HCT116 (cell line): ENCODE measurements around the gene CCDC112. TPM values are rescaled to one million over a fixed set of nuclear protein-coding genes. Genes with fewer than 3 reads are reported as not detected.

Experiments
- ATAC-seq: fragments of 200-7000 bp; cut with Tn5 transposase; 2 replicates; pipeline ENCODE4 v1.9.1; 2020; ENCODE audit warnings: mild to moderate bottlenecking, moderate library complexity
- BruUV-seq: library from RNA; stranded (reverse); fragments of 400-500 nt; replicated peaks from 2 replicates; lab custom pipeline; 2021; lab: Mats Ljungman, UMichigan
- CTCF ChIA-PET: fragments of 300-600 bp; sonication (Branson Sonifier 250); formaldehyde crosslinking; loops from one replicate; lab custom pipeline; 2021; ENCODE audit warnings: antibody characterized with exemption; lab: Charles Lee
- POLR2A ChIA-PET: fragments of 300-600, 350-600 bp; sonication (Branson Sonifier 250); formaldehyde crosslinking; loops from one replicate; lab custom pipeline; 2021; ENCODE audit warnings: antibody characterized with exemption; lab: Charles Lee
- RAD21 ChIA-PET, 2 experiments: fragments of 300-600 bp; sonication (Branson Sonifier 250); formaldehyde crosslinking; loops; one replicate each; lab custom pipeline; 2023; ENCODE audit warnings: low total read pairs in 2 of 2; ENCODE audit not compliant: uncharacterized antibody in 2 of 2, unreplicated experiment in 2 of 2, low non-redundant PET in 1 of 2; lab: Charles Lee
- DNase-seq: peaks from one replicate; pipeline ENCODE4 v3.0.0-alpha.2; 2010; ENCODE audit warnings: low read depth, low spot score
- H2AFZ ChIP-seq: fragments of 200-600 bp; shearing (Covaris generic), sonication (generic); 2 replicates; pipeline ENCODE4 v1.6.1; 2017; ENCODE audit warnings: low read depth, mixed run types, mixed read lengths, antibody characterized with exemption, low read length; ENCODE audit not compliant: poor library complexity, severe bottlenecking
- H3K27ac ChIP-seq: 2 replicates; pipeline ENCODE4 v1.5.1; 2012; ENCODE audit warnings: low read depth, low read length
- H3K27me3 ChIP-seq: fragments of 200-600 bp; sonication (generic); 2 replicates; pipeline ENCODE4 v1.6.1; 2016; ENCODE audit warnings: mixed run types, low read length, mixed read lengths; ENCODE audit not compliant: insufficient read depth
- H3K36me3 ChIP-seq, 2 experiments: fragments of 200-500 bp in 1 of 2; fragments of 200-600 bp in 1 of 2; sonication (Bioruptor generic) in 1 of 2; sonication (generic) in 1 of 2; 2 replicates each; pipeline versions ENCODE4 v1.5.1 to v1.6.1; 2014 to 2016; ENCODE audit warnings: low read length in 2 of 2, inconsistent platforms in 1 of 2, mixed read lengths in 1 of 2, mixed run types in 1 of 2; ENCODE audit not compliant: insufficient read depth in 2 of 2, control insufficient read depth in 1 of 2
- H3K4me1 ChIP-seq, 2 experiments: fragments of 200-600 bp in 1 of 2; sonication (generic) in 1 of 2; 2 replicates each; pipeline versions ENCODE4 v1.5.1 to v1.6.1; 2012 to 2017; ENCODE audit warnings: low read length in 2 of 2, inconsistent platforms in 1 of 2, mild to moderate bottlenecking in 1 of 2, mixed read lengths in 1 of 2, mixed run types in 1 of 2, moderate library complexity in 1 of 2; ENCODE audit not compliant: insufficient read depth in 2 of 2, control insufficient read depth in 1 of 2
- H3K4me2 ChIP-seq: fragments of 200-600 bp; sonication (generic); 2 replicates; pipeline ENCODE4 v1.6.1; 2017; ENCODE audit warnings: mixed run types, low read length, mixed read lengths
- H3K4me3 ChIP-seq, 2 experiments: fragments of 200-600 bp in 1 of 2; sonication (generic) in 1 of 2; replicated peaks in 1 of 2; 2 replicates each; pipeline ENCODE4 v1.5.1; 2011 to 2016; ENCODE audit warnings: low read length in 2 of 2, control low read depth in 1 of 2, low read depth in 1 of 2, mild to moderate bottlenecking in 1 of 2, mixed read lengths in 1 of 2, mixed run types in 1 of 2
- H3K79me2 ChIP-seq: fragments of 200-600 bp; sonication (generic); 2 replicates; pipeline ENCODE4 v1.6.1; 2017; ENCODE audit warnings: mild to moderate bottlenecking, mixed run types, low read length, moderate library complexity, mixed read lengths; ENCODE audit not compliant: insufficient read depth
- H3K9ac ChIP-seq: fragments of 200-600 bp; sonication (generic); 2 replicates; pipeline ENCODE4 v1.6.1; 2016; ENCODE audit warnings: low read length, mixed read lengths
- H3K9me2 ChIP-seq: fragments of 200-600 bp; sonication (generic), shearing (Covaris generic); 2 replicates; pipeline ENCODE4 v1.6.1; 2017; ENCODE audit warnings: mixed run types, mild to moderate bottlenecking, moderate library complexity; ENCODE audit not compliant: insufficient read depth
- H3K9me3 ChIP-seq, 2 experiments: fragments of 200-500 bp in 1 of 2; fragments of 200-600 bp in 1 of 2; sonication (Bioruptor generic) in 1 of 2; sonication (generic) in 1 of 2; 2 replicates each; pipeline ENCODE4 v1.6.1; 2014 to 2017; ENCODE audit warnings: low read length in 2 of 2, mixed read lengths in 2 of 2, inconsistent platforms in 1 of 2, low read depth in 1 of 2, mild to moderate bottlenecking in 1 of 2, mixed run types in 1 of 2, moderate library complexity in 1 of 2; ENCODE audit not compliant: control insufficient read depth in 1 of 2, insufficient read depth in 1 of 2
- H4K20me1 ChIP-seq: fragments of 200-600 bp; sonication (generic), shearing (Covaris generic); 2 replicates; pipeline ENCODE4 v1.6.1; 2017; ENCODE audit warnings: mixed run types, mild to moderate bottlenecking, moderate library complexity; ENCODE audit not compliant: insufficient read depth
- CBX3 ChIP-seq: IDR thresholded peaks from 2 replicates; pipeline ENCODE4 v1.6.1; 2012; ENCODE audit warnings: low read depth
- CEBPB ChIP-seq: IDR thresholded peaks from 2 replicates; pipeline ENCODE4 v1.6.1; 2012; ENCODE audit warnings: low read depth
- EGR1 ChIP-seq: IDR thresholded peaks from 2 replicates; pipeline ENCODE4 v1.6.1; 2012; ENCODE audit warnings: low read depth
- EZH2phosphoT487 ChIP-seq: fragments of 200-600 bp; IDR thresholded peaks from 2 replicates; pipeline ENCODE4 v1.6.1; 2018; ENCODE audit warnings: antibody characterized with exemption, borderline replicate concordance
- JUND ChIP-seq: IDR thresholded peaks from 2 replicates; pipeline ENCODE4 v1.6.1; 2012
- RAD21 ChIP-seq: IDR thresholded peaks from 2 replicates; pipeline ENCODE4 v1.6.1; 2012; ENCODE audit warnings: low read depth, mild to moderate bottlenecking
- SIN3A ChIP-seq: IDR thresholded peaks from 2 replicates; pipeline ENCODE4 v1.6.1; 2012; ENCODE audit warnings: low read depth
- SRF ChIP-seq: IDR thresholded peaks from 2 replicates; pipeline ENCODE4 v1.6.1; 2012; ENCODE audit warnings: low read depth
- ZFX ChIP-seq: fragments of 450-650 bp; IDR thresholded peaks from 2 replicates; pipeline ENCODE4 v1.6.1; 2017
- ZNF274 ChIP-seq: fragments of 200-500 bp; sonication (Bioruptor generic); IDR thresholded peaks from 2 replicates; pipeline ENCODE4 v1.6.1; 2014; ENCODE audit warnings: mild to moderate bottlenecking, low read depth, low read length, inconsistent platforms
- intact Hi-C: fragments of 100-400 bp; cut with micrococcal nuclease; formaldehyde crosslinking; loops from 2 replicates; pipeline ENCODE4 v1.10.0; 2022
- total RNA-seq: library from RNA; stranded (reverse); gene quantifications from one replicate; pipeline ENCODE4 v1.2.1, GENCODE V29; 2021; ENCODE audit not compliant: unreplicated experiment
- TF ChIP-seq, protein P1 (sequence below): IDR thresholded peaks from 2 replicates; pipeline ENCODE4 v1.6.1; 2012
- TF ChIP-seq, protein P2 (sequence below): IDR thresholded peaks from 2 replicates; pipeline ENCODE4 v1.6.1; 2012

Gene CCDC112
- total RNA-seq, 1 experiment from 2014 or later: 13.7 TPM

DNA sequence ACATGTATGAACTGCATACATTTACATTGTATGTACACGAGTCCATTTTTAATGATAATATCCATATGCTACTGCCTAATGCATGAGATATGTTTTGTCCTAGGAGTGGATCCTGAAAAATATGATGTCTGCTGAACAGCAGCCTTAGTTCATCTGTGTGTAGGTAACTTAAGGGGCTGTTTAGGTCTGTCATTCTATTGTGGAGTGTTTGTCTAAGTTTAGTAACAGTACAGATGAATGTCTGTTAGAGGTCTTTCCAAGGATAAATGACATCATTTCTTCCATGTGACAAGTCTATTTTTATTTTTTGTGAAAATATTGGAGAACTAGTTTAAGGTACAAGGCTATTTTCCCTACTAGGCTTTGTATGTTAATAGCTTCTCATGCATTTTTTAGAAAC lies 22.6 kb upstream of the CCDC112 start:
- no TSS peak for BruUV-seq
- POLR2A ChIA-PET: no interaction called here
- intact Hi-C loops: no loop called here

DNA sequence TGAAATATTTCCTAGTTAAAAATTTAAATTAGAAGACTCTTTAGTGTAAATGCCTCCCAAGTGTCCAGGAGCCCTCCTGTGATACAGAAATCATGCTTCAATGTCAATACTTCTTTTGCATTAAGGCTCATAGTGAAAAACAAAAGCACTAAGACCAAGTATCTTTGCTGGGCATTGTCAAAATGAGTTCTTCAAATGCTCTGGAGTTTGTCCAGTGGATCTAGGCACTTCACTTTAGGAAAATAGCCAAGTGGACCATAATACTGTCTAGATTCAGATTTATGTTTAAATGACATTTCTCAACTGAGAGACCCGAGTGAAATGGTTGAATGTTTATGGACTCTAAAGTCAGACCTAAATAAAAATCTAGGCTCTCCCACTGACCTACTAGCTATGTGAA lies 21.3 kb upstream of the CCDC112 start:
- no peak overlapping the region for H3K4me2 ChIP-seq
- ChIA-PET RAD21 (no interaction called here), CTCF (no interaction called here), POLR2A (no interaction called here)
- DNase-seq: no peak
- no peaks in the 10 kb centered on the region for H3K36me3 ChIP-seq
- no peaks in the 10 kb centered on the region for H4K20me1 ChIP-seq
- no peak overlapping the region for H3K4me3 ChIP-seq
- TF ChIP-seq SRF: no peak
- no peak for TF ChIP-seq ZFX
- no peak for TF ChIP-seq CEBPB
- no peak for TF ChIP-seq EZH2phosphoT487
- TF ChIP-seq ZNF274: no peak
- no peak for ATAC-seq
- no peaks in the 10 kb centered on the region for H3K9me3 ChIP-seq
- no peak overlapping the region for H3K9ac ChIP-seq
- H3K27ac ChIP-seq: no peak overlapping the region
- intact Hi-C loops: no loop called here
- no peaks in the 10 kb centered on the region for H3K79me2 ChIP-seq
- H2AFZ ChIP-seq: no peak overlapping the region
- H3K9me2 ChIP-seq: no peaks in the 10 kb centered on the region
- H3K27me3 ChIP-seq: no peaks in the 10 kb centered on the region
- H3K4me1 ChIP-seq: peaks cover 0 to 6% of the 10 kb centered on the region in 2 experiments; a peak in 1 of 4 replicates
- BruUV-seq: no TSS peak

More for the DNA sequence above, 22.6 kb upstream of the CCDC112 start:
- no peak overlapping the region for H2AFZ ChIP-seq
- H3K79me2 ChIP-seq: no peaks in the 10 kb centered on the region
- peaks cover 0 to 6% of the 10 kb centered on the region in 2 experiments; a peak in 1 of 4 replicates for H3K4me1 ChIP-seq
- no peaks in the 10 kb centered on the region for H3K9me3 ChIP-seq
- no peaks in the 10 kb centered on the region for H3K27me3 ChIP-seq
- DNase-seq (no peak), ATAC-seq (no peak)
- H3K9me2 ChIP-seq: no peaks in the 10 kb centered on the region
- no peak overlapping the region for H3K9ac ChIP-seq
- H3K27ac ChIP-seq: no peak overlapping the region
- CTCF ChIA-PET: no interaction called here
- H4K20me1 ChIP-seq: no peaks in the 10 kb centered on the region
- RAD21 ChIA-PET: no interaction called here
- no peak overlapping the region for H3K4me3 ChIP-seq
- no peaks in the 10 kb centered on the region for H3K36me3 ChIP-seq
- H3K4me2 ChIP-seq: no peak overlapping the region
- TF ChIP-seq CEBPB (no peak), SIN3A (no peak), CBX3 (no peak), ZNF274 (no peak), JUND (no peak), EZH2phosphoT487 (no peak), RAD21 (no peak), EGR1 (no peak)
- TF ChIP-seq, protein P1, sequence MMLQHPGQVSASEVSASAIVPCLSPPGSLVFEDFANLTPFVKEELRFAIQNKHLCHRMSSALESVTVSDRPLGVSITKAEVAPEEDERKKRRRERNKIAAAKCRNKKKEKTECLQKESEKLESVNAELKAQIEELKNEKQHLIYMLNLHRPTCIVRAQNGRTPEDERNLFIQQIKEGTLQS: no peak
- TF ChIP-seq, protein P2, sequence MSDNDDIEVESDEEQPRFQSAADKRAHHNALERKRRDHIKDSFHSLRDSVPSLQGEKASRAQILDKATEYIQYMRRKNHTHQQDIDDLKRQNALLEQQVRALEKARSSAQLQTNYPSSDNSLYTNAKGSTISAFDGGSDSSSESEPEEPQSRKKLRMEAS: no peak
